Common myeloid progenitor, CD34-positive (primary cell): Measurements from ENCODE around the gene TXK.

ENCODE experiments used
- CTCF ChIA-PET: fragments of 350-600 bp; sonication (Branson Sonifier 250); formaldehyde crosslinking; loops from one replicate; lab custom pipeline; 2021; ENCODE audit warnings: antibody characterized with exemption; lab: Charles Lee
- POLR2A ChIA-PET: fragments of 350-600 bp; sonication (Branson Sonifier 250); formaldehyde crosslinking; loops from one replicate; lab custom pipeline; 2021; ENCODE audit warnings: antibody characterized with exemption; lab: Charles Lee
- DNase-seq, 3 donors: peaks; one replicate each; pipeline versions ENCODE4 v3.0.0 to v3.0.0-alpha.2; 2013
- H3K27ac ChIP-seq, 2 experiments: 1 replicate in 1 of 2; 2 replicates in 1 of 2; pipeline ENCODE4 v1.7.0; 2013; ENCODE audit warnings: inconsistent platforms in 2 of 2, low read length in 2 of 2, mild to moderate bottlenecking in 2 of 2, low read depth in 1 of 2, moderate library complexity in 1 of 2; ENCODE audit not compliant: severe bottlenecking in 2 of 2, insufficient read depth in 1 of 2, poor library complexity in 1 of 2
- H3K27me3 ChIP-seq, 5 experiments: replicated peaks in 2 of 5; 1 replicate in 3 of 5; 2 replicates in 2 of 5; pipeline versions ENCODE4 v1.6.1 to v1.7.0; 2013; ENCODE audit warnings: low read length in 4 of 5, mild to moderate bottlenecking in 2 of 5, moderate library complexity in 2 of 5, inconsistent platforms in 1 of 5; ENCODE audit not compliant: insufficient read depth in 5 of 5, control insufficient read depth in 4 of 5
- H3K36me3 ChIP-seq, 4 experiments: 1 replicate in 2 of 4; 2 replicates in 2 of 4; pipeline versions ENCODE4 v1.6.1 to v1.7.0; 2013; ENCODE audit warnings: low read length in 3 of 4, control low read depth in 1 of 4, mild to moderate bottlenecking in 1 of 4; ENCODE audit not compliant: control insufficient read depth in 4 of 4, insufficient read depth in 4 of 4
- H3K4me1 ChIP-seq, 4 experiments: 1 replicate in 3 of 4; 2 replicates in 1 of 4; pipeline versions ENCODE4 v1.6.1 to v1.7.1; 2013; ENCODE audit warnings: low read length in 3 of 4, mild to moderate bottlenecking in 3 of 4, control low read depth in 1 of 4, inconsistent platforms in 1 of 4, moderate library complexity in 1 of 4; ENCODE audit not compliant: control insufficient read depth in 4 of 4, insufficient read depth in 4 of 4; ENCODE audit errors: control extremely low read depth in 1 of 4
- H3K4me3 ChIP-seq, 7 experiments: 1 replicate in 4 of 7; 2 replicates in 3 of 7; pipeline versions ENCODE4 v1.5.1 to v1.7.0; 2013; ENCODE audit warnings: mild to moderate bottlenecking in 7 of 7, low read length in 6 of 7, moderate library complexity in 6 of 7, inconsistent platforms in 2 of 7, low read depth in 2 of 7, control low read depth in 1 of 7; ENCODE audit not compliant: insufficient read depth in 4 of 7, control insufficient read depth in 1 of 7; ENCODE audit errors: extremely low read depth in 1 of 7
- H3K9me3 ChIP-seq, 5 experiments: 1 replicate in 4 of 5; 2 replicates in 1 of 5; pipeline versions ENCODE4 v1.6.1 to v1.7.1; 2013; ENCODE audit warnings: low read length in 4 of 5, mild to moderate bottlenecking in 2 of 5, inconsistent platforms in 1 of 5, low read depth in 1 of 5, moderate library complexity in 1 of 5; ENCODE audit not compliant: control insufficient read depth in 4 of 5, insufficient read depth in 2 of 5; ENCODE audit errors: control extremely low read depth in 1 of 5
- WGBS: methylation state at CpG from one replicate; pipeline ENCODE4 v1.1.5; 2013; ENCODE audit not compliant: insufficient coverage; 5-methylcytosine and 5-hydroxymethylcytosine counted together

The TXK gene

DNA sequence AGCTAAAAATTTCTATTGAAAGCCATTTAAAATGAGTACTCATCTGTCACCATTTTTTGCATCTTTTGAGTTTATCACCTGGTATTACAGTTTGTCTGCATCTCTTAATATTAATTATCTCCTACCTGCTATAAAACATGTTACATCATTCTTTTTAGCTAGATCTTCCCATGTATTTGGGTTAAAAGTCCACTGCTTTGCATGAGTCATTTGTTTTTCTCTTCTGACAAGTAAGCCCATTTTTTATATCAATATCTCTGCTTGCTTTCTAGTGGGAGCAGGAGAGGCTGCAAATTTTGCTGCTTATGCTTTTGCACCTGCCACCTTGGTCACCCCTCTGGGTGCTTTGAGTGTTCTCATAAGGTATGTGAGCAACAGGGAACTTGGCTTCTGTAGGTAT, 101.3 kb downstream of the TXK start:
- Histone ChIP-seq H3K27ac (no peak overlapping the region), H3K36me3 (no peaks in the 10 kb centered on the region), H3K27me3 (no peaks in the 10 kb centered on the region), H3K4me3 (no peak overlapping the region), H3K4me1 (no peaks in the 10 kb centered on the region), H3K9me3 (no peaks in the 10 kb centered on the region)
- ChIA-PET CTCF (interaction anchor here (1.1 to 3.0 kb wide), 4 partner anchors 18 to 54 kb away, joined by 3 to 13 read pairs (median 4); no protein-coding TSS in a partner anchor), POLR2A (no interaction called here)
- no peak for DNase-seq

DNA sequence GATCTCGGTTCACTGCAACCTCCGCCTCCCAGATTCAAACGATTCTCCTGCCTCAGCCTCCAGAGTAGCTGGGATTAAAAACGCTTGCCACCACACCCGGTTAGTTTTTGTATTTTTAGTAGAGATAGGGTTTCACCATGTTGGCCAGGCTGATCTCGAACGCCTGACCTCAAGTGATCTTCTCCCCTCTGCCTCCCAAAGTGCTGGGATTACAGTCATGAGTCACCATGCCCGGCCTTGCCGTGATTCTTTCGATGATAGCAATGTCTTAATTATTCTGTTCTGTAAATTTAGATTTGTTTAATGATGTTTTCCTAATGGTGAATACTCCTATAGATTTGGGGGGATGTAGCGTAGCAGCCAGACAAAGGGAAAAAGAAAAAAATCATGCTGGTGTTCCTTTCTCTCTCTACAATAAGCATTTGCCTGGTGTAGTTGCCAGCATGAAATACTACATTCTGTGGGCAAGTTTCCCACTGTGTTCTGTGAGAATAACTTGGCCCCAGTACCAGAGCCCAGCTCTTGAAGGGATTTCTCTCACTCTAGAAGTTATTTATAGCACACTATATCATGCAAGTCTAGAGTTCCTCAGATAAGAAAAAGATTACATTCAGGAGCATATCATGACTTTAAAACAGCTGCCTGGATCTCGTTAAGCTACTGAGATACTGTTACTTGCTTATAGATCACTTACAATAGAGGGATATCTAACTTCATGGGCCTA, 102.1 kb downstream of the TXK start:
- Histone ChIP-seq H3K9me3 (no peaks in the 10 kb centered on the region), H3K36me3 (no peaks in the 10 kb centered on the region), H3K4me3 (no peak overlapping the region), H3K27ac (no peak overlapping the region), H3K27me3 (no peaks in the 10 kb centered on the region), H3K4me1 (no peaks in the 10 kb centered on the region)
- no peak for DNase-seq
- POLR2A ChIA-PET, result no interaction called here
- CTCF ChIA-PET, result interaction anchor here (1.1 to 3.0 kb wide), 5 partner anchors 17 to 55 kb away, joined by 3 to 13 read pairs (median 4); no protein-coding TSS in a partner anchor
- 80% methylated on average over 1 of the region's 12 CpGs for WGBS

GRCh38 chr4:48030470-48030869, 103.6 kb downstream of the TXK start:
- H3K36me3 ChIP-seq, result no peaks in the 10 kb centered on the region
- ChIA-PET POLR2A (interaction anchor here (0.6 kb wide), 1 partner anchor 360 kb away, joined by 3 read pairs; no protein-coding TSS in a partner anchor), CTCF (no interaction called here)
- no peak overlapping the region for H3K27ac ChIP-seq
- H3K4me1 ChIP-seq, result no peaks in the 10 kb centered on the region
- no peaks in the 10 kb centered on the region for H3K9me3 ChIP-seq
- 67% methylated on average over 1 of the region's 3 CpGs for WGBS
- no peaks in the 10 kb centered on the region for H3K27me3 ChIP-seq
- no peak for DNase-seq
- H3K4me3 ChIP-seq, result no peak overlapping the region

GRCh38 chr4:48028696-48029095, 105.4 kb downstream of the TXK start:
- DNase-seq, result no peak
- no CpG with 5 or more reads among the region's 2 CpGs for WGBS
- Histone ChIP-seq H3K9me3 (no peaks in the 10 kb centered on the region), H3K27ac (no peak overlapping the region), H3K4me1 (no peaks in the 10 kb centered on the region), H3K27me3 (no peaks in the 10 kb centered on the region), H3K4me3 (no peak overlapping the region), H3K36me3 (no peaks in the 10 kb centered on the region)
- POLR2A ChIA-PET, result no interaction called here
- CTCF ChIA-PET, result no interaction called here

- no peaks in the 10 kb centered on the region for H3K36me3 ChIP-seq
- POLR2A ChIA-PET, result no interaction called here
- no peaks in the 10 kb centered on the region for H3K9me3 ChIP-seq
- no peak overlapping the region for H3K4me3 ChIP-seq
- no peaks in the 10 kb centered on the region for H3K27me3 ChIP-seq
- CTCF ChIA-PET, result no interaction called here
- no peak overlapping the region for H3K27ac ChIP-seq
- no peaks in the 10 kb centered on the region for H3K4me1 ChIP-seq
- DNase-seq, result no peak
Measured at GRCh38 chr4:48027653-48028052, 106.4 kb downstream of the TXK start.

DNA sequence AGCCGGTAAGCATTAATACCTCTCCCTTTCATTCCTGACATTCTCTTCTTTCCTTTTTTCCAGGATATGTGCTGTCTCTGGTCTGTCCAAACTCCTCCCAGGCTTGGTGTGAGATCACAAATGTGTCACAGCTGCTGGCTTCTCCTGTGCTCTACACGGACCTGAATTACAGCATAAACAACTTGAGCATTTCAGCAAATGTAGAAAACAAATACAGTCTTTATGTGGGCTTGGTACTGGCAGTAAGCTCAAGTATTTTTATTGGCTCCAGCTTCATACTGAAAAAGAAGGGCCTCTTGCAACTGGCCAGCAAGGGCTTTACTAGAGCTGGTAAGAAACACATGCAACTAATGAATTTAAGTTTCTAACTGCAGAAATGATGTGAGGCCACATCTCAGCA, 109.0 kb downstream of the TXK start:
- no peak overlapping the region for H3K27ac ChIP-seq
- no peak overlapping the region for H3K4me3 ChIP-seq
- no peaks in the 10 kb centered on the region for H3K9me3 ChIP-seq
- POLR2A ChIA-PET, result no interaction called here
- H3K36me3 ChIP-seq, result no peaks in the 10 kb centered on the region
- H3K4me1 ChIP-seq, result no peaks in the 10 kb centered on the region
- no peak for DNase-seq
- WGBS, result 100% methylated on average over 1 of the region's 2 CpGs
- H3K27me3 ChIP-seq, result peaks cover 0 to 4% (median under 1%) of the 10 kb centered on the region in 5 experiments
- CTCF ChIA-PET, result interaction anchor here (0.7 to 1.6 kb wide), 2 partner anchors 51 to 59 kb away, joined by 3 to 5 read pairs; no protein-coding TSS in a partner anchor

GRCh38 chr4:48024522-48024921, 109.5 kb downstream of the TXK start:
- H3K36me3 ChIP-seq, result no peaks in the 10 kb centered on the region
- H3K4me1 ChIP-seq, result no peaks in the 10 kb centered on the region
- H3K27me3 ChIP-seq, result peaks cover 0 to 8% (median 2%) of the 10 kb centered on the region in 5 experiments
- H3K4me3 ChIP-seq, result no peak overlapping the region
- ChIA-PET POLR2A (no interaction called here), CTCF (interaction anchor here (0.7 to 1.6 kb wide), 3 partner anchors 10 to 60 kb away, joined by 3 to 5 read pairs (median 3); no protein-coding TSS in a partner anchor)
- WGBS, result 89% methylated on average over 3 of the region's 4 CpGs
- no peak overlapping the region for H3K27ac ChIP-seq
- no peaks in the 10 kb centered on the region for H3K9me3 ChIP-seq
- no peak for DNase-seq
